ENCODE results near the gene KIAA2012.

Gene KIAA2012

GRCh38 chr2:202095235-202095634, 22.2 kb downstream of the KIAA2012 start:
- Mint-ChIP-seq H3K4me3 (no peak overlapping the region), H3K4me1 (no peaks in the 10 kb centered on the region), H3K9me3 (no peaks in the 10 kb centered on the region), H3K27ac (no peak overlapping the region), H3K27me3 (peaks cover 10% of the 10 kb centered on the region)
- ATAC-seq: no peak
- DNase-seq: no peak

GRCh38 chr2:202096736-202097135, 23.7 kb downstream of the KIAA2012 start:
- ATAC-seq (no peak), DNase-seq (no peak)
- Mint-ChIP-seq H3K4me1 (no peaks in the 10 kb centered on the region), H3K27me3 (no peaks in the 10 kb centered on the region), H3K9me3 (no peaks in the 10 kb centered on the region), H3K27ac (no peak overlapping the region), H3K4me3 (no peak overlapping the region)

- DNase-seq (no peak), ATAC-seq (no peak)
- Mint-ChIP-seq H3K9me3 (no peaks in the 10 kb centered on the region), H3K4me1 (no peaks in the 10 kb centered on the region), H3K27ac (no peak overlapping the region), H3K27me3 (peaks cover 7% of the 10 kb centered on the region), H3K4me3 (no peak overlapping the region)
Measured at GRCh38 chr2:202098291-202098690, 25.2 kb downstream of the KIAA2012 start.

DNA sequence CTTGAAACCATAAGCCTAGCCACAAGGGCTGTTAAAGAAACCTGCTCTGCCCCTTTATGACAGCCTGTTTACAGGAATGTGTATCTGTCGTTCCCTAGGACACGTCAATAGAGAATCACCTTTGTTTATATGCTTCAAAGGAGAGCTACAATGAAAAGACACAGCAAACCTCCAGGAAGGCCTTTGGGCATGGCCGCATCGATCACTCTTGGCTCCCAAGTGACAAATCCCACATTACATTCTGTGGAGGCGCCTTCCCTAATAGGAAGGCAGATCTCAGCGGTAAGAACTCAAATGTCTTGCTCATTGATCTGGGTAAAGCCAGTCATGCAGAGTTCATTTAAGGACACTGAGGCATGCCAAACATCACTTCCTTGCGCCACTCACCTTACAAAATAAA, 26.5 kb downstream of the KIAA2012 start:
- no peak overlapping the region for H3K4me3 Mint-ChIP-seq
- peaks cover 10% of the 10 kb centered on the region for H3K27me3 Mint-ChIP-seq
- ATAC-seq (no peak), DNase-seq (no peak)
- no peaks in the 10 kb centered on the region for H3K9me3 Mint-ChIP-seq
- no peak overlapping the region for H3K27ac Mint-ChIP-seq
- no peaks in the 10 kb centered on the region for H3K4me1 Mint-ChIP-seq

- H3K9me3 Mint-ChIP-seq: no peaks in the 10 kb centered on the region
- ATAC-seq: no peak
- no peak for DNase-seq
- no peak overlapping the region for H3K4me3 Mint-ChIP-seq
- H3K4me1 Mint-ChIP-seq: no peaks in the 10 kb centered on the region
- H3K27ac Mint-ChIP-seq: peak overlapping the region in 1 of 2 donors; percentile 80
- H3K27me3 Mint-ChIP-seq: peaks cover 16% of the 10 kb centered on the region
Measured at GRCh38 chr2:202100176-202100575, 27.1 kb downstream of the KIAA2012 start.

DNA sequence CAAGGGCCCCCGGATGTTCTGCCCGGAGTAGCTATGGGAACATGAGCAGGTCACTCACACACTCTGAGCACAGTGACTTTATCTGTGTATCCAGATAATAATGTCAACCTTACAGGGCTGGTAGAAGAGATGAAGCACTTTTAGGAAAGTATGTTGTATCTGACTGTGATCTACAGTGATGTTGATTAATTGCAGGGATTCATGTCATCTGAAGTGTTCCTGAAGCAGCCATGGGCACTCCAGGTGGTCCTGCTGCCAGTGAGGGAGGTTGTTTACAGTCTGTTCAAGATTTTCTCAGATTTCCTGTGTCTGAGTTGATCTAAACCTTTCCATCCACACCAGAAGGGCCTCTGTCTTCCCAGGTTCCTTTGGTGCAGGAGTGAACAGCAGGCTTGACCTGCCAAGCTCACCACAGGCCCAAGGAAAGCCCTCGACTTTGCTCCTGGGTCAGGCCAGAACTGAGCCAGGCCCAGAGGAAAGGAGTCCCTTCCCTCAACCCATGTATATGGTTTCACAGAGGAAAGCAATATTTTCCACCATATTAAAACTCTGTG, 28.0 kb downstream of the KIAA2012 start:
- no peaks in the 10 kb centered on the region for H3K9me3 Mint-ChIP-seq
- ATAC-seq (no peak), DNase-seq (no peak)
- no peak overlapping the region for H3K27ac Mint-ChIP-seq
- H3K27me3 Mint-ChIP-seq: peaks cover 26% of the 10 kb centered on the region
- H3K4me1 Mint-ChIP-seq: no peaks in the 10 kb centered on the region
- no peak overlapping the region for H3K4me3 Mint-ChIP-seq

- no peaks in the 10 kb centered on the region for H3K9me3 Mint-ChIP-seq
- ATAC-seq (no peak), DNase-seq (no peak)
- H3K27ac Mint-ChIP-seq: peak overlapping the region; percentile 35 to 42
- peaks cover 26% of the 10 kb centered on the region for H3K27me3 Mint-ChIP-seq
- no peaks in the 10 kb centered on the region for H3K4me1 Mint-ChIP-seq
- H3K4me3 Mint-ChIP-seq: no peak overlapping the region
Measured at GRCh38 chr2:202102425-202103000, 29.5 kb downstream of the KIAA2012 start.

GRCh38 chr2:202104286-202104870, 31.3 kb downstream of the KIAA2012 start:
- Mint-ChIP-seq H3K9me3 (no peaks in the 10 kb centered on the region), H3K4me1 (no peaks in the 10 kb centered on the region), H3K27ac (no peak overlapping the region), H3K27me3 (peaks cover 29% of the 10 kb centered on the region), H3K4me3 (no peak overlapping the region)
- DNase-seq (peak; percentile 48 to 50), ATAC-seq (peak; percentile 67)

DNA sequence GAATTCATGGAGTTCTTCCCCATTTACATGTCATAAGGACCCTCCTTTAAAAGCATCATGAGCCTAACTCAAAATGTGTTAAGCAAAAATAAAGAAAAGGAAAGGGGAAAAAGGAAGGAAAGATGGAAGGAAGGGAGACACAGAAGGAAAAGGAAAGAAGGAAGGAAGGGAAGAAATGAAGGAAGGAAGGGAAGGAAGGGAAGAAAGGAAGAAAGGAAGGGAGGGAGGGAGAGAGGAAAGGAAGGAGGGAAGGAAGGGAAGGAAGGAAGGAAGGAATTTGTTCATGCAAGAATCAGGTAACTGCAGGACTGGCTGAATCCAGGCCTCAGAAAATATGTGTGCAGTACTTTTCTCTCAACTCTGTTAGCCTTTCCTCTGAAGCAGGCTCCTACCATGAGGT, 32.0 kb downstream of the KIAA2012 start:
- no peak overlapping the region for H3K27ac Mint-ChIP-seq
- no peak overlapping the region for H3K4me3 Mint-ChIP-seq
- H3K27me3 Mint-ChIP-seq: peaks cover 35% of the 10 kb centered on the region
- no peak for ATAC-seq
- no peaks in the 10 kb centered on the region for H3K4me1 Mint-ChIP-seq
- no peak for DNase-seq
- H3K9me3 Mint-ChIP-seq: no peaks in the 10 kb centered on the region

GRCh38 chr2:202108345-202108744, 35.3 kb downstream of the KIAA2012 start:
- no peaks in the 10 kb centered on the region for H3K4me1 Mint-ChIP-seq
- no peak for DNase-seq
- no peak overlapping the region for H3K27ac Mint-ChIP-seq
- H3K4me3 Mint-ChIP-seq: no peak overlapping the region
- H3K27me3 Mint-ChIP-seq: peaks cover 49% of the 10 kb centered on the region
- no peaks in the 10 kb centered on the region for H3K9me3 Mint-ChIP-seq
- no peak for ATAC-seq

GRCh38 chr2:202109139-202109736, 36.2 kb downstream of the KIAA2012 start:
- no peak for ATAC-seq
- Mint-ChIP-seq H3K27me3 (peaks cover 49% of the 10 kb centered on the region), H3K4me1 (no peaks in the 10 kb centered on the region), H3K27ac (no peak overlapping the region), H3K9me3 (no peaks in the 10 kb centered on the region), H3K4me3 (no peak overlapping the region)
- DNase-seq: no peak

DNA sequence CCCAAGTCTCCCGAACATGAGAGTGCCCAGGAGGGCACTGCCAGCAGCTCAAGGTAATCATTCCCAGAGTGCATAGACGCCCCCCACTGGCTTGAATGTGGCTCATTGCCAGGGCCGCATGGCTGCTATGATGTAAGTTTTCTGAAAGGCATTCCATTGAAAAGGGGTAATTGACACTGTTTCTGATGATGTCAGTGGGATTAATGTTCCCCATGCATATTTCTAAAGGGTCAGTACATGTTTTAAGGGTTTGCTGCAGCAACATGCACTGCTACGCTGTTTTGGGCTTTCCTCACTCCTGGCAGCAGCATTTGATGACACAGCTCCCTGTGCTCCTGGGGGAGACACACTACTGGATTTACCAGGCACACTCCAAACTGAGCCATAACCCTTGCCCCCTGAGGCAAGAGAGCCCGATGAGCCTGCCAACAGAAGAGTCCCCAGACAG, 36.7 kb downstream of the KIAA2012 start:
- H3K27me3 Mint-ChIP-seq: peaks cover 44% of the 10 kb centered on the region
- H3K4me1 Mint-ChIP-seq: no peaks in the 10 kb centered on the region
- no peak for DNase-seq
- no peak overlapping the region for H3K27ac Mint-ChIP-seq
- no peaks in the 10 kb centered on the region for H3K9me3 Mint-ChIP-seq
- H3K4me3 Mint-ChIP-seq: no peak overlapping the region
- no peak for ATAC-seq

DNA sequence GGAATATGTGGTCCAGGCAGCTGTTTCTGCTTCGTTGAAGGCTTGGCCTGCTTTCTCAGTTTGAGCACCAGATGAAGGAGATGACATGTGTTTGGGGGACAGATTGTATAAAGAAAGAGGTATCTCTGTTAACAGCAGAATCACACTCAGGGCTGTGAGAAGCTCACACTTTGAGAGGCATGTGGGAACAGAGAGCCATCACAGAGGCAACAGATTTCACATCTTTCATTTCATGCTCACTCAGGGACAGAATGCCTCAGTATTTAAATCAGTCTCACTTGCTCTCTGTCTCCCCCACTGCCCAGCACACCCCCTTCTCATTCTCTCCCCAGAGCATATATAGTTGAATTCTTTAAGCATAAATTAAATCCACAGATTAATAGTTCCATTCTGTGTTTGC, 37.4 kb downstream of the KIAA2012 start:
- no peak overlapping the region for H3K27ac Mint-ChIP-seq
- no peaks in the 10 kb centered on the region for H3K4me1 Mint-ChIP-seq
- ATAC-seq (no peak), DNase-seq (no peak)
- H3K9me3 Mint-ChIP-seq: no peaks in the 10 kb centered on the region
- peaks cover 44% of the 10 kb centered on the region for H3K27me3 Mint-ChIP-seq
- no peak overlapping the region for H3K4me3 Mint-ChIP-seq

DNA sequence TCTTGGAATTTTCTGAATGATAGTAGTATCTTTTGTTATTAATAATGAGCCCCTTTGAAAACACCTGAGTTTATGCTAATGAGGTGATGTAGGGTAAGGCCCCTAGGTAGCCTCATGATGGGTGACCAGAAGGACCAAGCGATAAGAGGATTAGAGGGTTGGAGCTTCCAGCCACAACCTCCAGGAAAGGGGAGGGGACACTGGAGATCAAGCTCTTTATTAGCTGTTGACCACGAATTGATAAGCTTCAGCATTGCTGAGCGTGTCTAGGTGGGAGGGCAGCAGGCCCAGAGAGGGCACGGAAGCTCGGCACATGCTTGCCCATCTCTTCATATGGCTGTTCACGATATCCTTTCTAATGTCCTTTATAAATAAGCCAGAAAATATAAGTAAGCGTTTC, 39.0 kb downstream of the KIAA2012 start:
- DNase-seq (no peak), ATAC-seq (no peak)
- Mint-ChIP-seq H3K4me3 (no peak overlapping the region), H3K27ac (no peak overlapping the region), H3K9me3 (no peaks in the 10 kb centered on the region), H3K4me1 (no peaks in the 10 kb centered on the region), H3K27me3 (peaks cover 53% of the 10 kb centered on the region)

GRCh38 chr2:202113571-202114142, 40.6 kb downstream of the KIAA2012 start:
- no peaks in the 10 kb centered on the region for H3K4me1 Mint-ChIP-seq
- ATAC-seq (no peak), DNase-seq (no peak)
- H3K27me3 Mint-ChIP-seq: peaks cover 55% of the 10 kb centered on the region
- no peaks in the 10 kb centered on the region for H3K9me3 Mint-ChIP-seq
- H3K4me3 Mint-ChIP-seq: no peak overlapping the region
- H3K27ac Mint-ChIP-seq: no peak overlapping the region

- H3K27ac Mint-ChIP-seq: no peak overlapping the region
- DNase-seq (no peak), ATAC-seq (no peak)
- H3K9me3 Mint-ChIP-seq: no peaks in the 10 kb centered on the region
- H3K4me1 Mint-ChIP-seq: no peaks in the 10 kb centered on the region
- no peak overlapping the region for H3K4me3 Mint-ChIP-seq
- H3K27me3 Mint-ChIP-seq: peaks cover 53% of the 10 kb centered on the region
Measured at GRCh38 chr2:202114291-202114690, 41.2 kb downstream of the KIAA2012 start.
